Naive thymus-derived CD4-positive, alpha-beta T cell (primary cell): Measurements from ENCODE around the gene MACROD2. TPM values are rescaled to one million over a fixed set of nuclear protein-coding genes. Genes with fewer than 3 reads are reported as not detected.

Source experiments
- ATAC-seq: fragments of 150-1000 bp; cut with Tn5 transposase; 2 replicates; pipeline ENCODE4 v1.10.0; 2021; ENCODE audit warnings: mild to moderate bottlenecking, moderate library complexity
- CTCF ChIA-PET: fragments of 350-600 bp; sonication (Branson Sonifier 250); formaldehyde crosslinking; loops from one replicate; lab custom pipeline; 2021; ENCODE audit warnings: antibody characterized with exemption; lab: Charles Lee
- POLR2A ChIA-PET: fragments of 350-600 bp; sonication (Branson Sonifier 250); formaldehyde crosslinking; loops from one replicate; lab custom pipeline; 2021; ENCODE audit warnings: antibody characterized with exemption, inconsistent platforms; lab: Charles Lee
- DNase-seq, 9 donors: peaks; one replicate each; pipeline versions ENCODE4 v3.0.0 to v3.0.0-alpha.2; 2020 to 2022; ENCODE audit warnings: mixed read lengths in 1 of 9
- H3K27ac ChIP-seq: one replicate; pipeline ENCODE4 v1.7.0; 2013; ENCODE audit warnings: mild to moderate bottlenecking, low read depth, low read length, moderate library complexity
- H3K27me3 ChIP-seq, 2 donors: one replicate each; pipeline ENCODE4 v1.7.0; 2013; ENCODE audit warnings: low read length in 2 of 2, mild to moderate bottlenecking in 2 of 2, moderate library complexity in 2 of 2; ENCODE audit not compliant: control insufficient read depth in 2 of 2, insufficient read depth in 2 of 2
- H3K36me3 ChIP-seq, 3 experiments: 1 replicate in 2 of 3; 2 replicates in 1 of 3; pipeline ENCODE4 v1.7.0; 2013; ENCODE audit warnings: low read length in 3 of 3, mild to moderate bottlenecking in 3 of 3, moderate library complexity in 1 of 3; ENCODE audit not compliant: insufficient read depth in 3 of 3, control insufficient read depth in 2 of 3
- H3K4me1 ChIP-seq, 2 donors: one replicate each; pipeline ENCODE4 v1.7.0; 2013; ENCODE audit warnings: low read length in 2 of 2, mild to moderate bottlenecking in 2 of 2, moderate library complexity in 1 of 2; ENCODE audit not compliant: control insufficient read depth in 2 of 2, insufficient read depth in 2 of 2
- H3K4me3 ChIP-seq: 2 replicates; pipeline ENCODE4 v1.7.0; 2013; ENCODE audit warnings: mild to moderate bottlenecking, low read length
- H3K9me3 ChIP-seq, 3 experiments: 1 replicate in 2 of 3; 2 replicates in 1 of 3; pipeline ENCODE4 v1.7.0; 2013; ENCODE audit warnings: low read length in 3 of 3; ENCODE audit not compliant: control insufficient read depth in 2 of 3
- H3K27ac Mint-ChIP-seq, 9 donors: one replicate each; pipeline ENCODE4 v1.8.0; 2020 to 2022; ENCODE audit warnings: mixed read lengths in 9 of 9, mild to moderate bottlenecking in 8 of 9, moderate library complexity in 5 of 9, inconsistent platforms in 2 of 9
- H3K27me3 Mint-ChIP-seq, 5 donors: one replicate each; pipeline ENCODE4 v1.8.0; 2021 to 2022; ENCODE audit warnings: mixed read lengths in 5 of 5, mild to moderate bottlenecking in 1 of 5
- H3K36me3 Mint-ChIP-seq, 5 donors: one replicate each; pipeline ENCODE4 v1.8.0; 2020 to 2022; ENCODE audit warnings: mixed read lengths in 5 of 5, mild to moderate bottlenecking in 3 of 5, inconsistent platforms in 1 of 5
- H3K4me1 Mint-ChIP-seq, 7 donors: one replicate each; pipeline ENCODE4 v1.8.0; 2020 to 2022; ENCODE audit warnings: mixed read lengths in 7 of 7, mild to moderate bottlenecking in 3 of 7, inconsistent platforms in 1 of 7
- H3K4me3 Mint-ChIP-seq, 10 donors: one replicate each; pipeline ENCODE4 v1.8.0; 2020 to 2022; ENCODE audit warnings: mild to moderate bottlenecking in 10 of 10, mixed read lengths in 10 of 10, moderate library complexity in 6 of 10, inconsistent platforms in 2 of 10
- H3K9me3 Mint-ChIP-seq, 11 donors: one replicate each; pipeline ENCODE4 v1.8.0; 2020 to 2022; ENCODE audit warnings: mixed read lengths in 11 of 11, mild to moderate bottlenecking in 4 of 11, inconsistent platforms in 1 of 11, moderate library complexity in 1 of 11
- intact Hi-C, 2 donors: fragments of 100-400 bp; cut with micrococcal nuclease; formaldehyde crosslinking; loops; one replicate each; pipeline ENCODE4 v1.15.1; 2023
- polyA plus RNA-seq, 2 donors: library from polyadenylated mRNA; unstranded; fragments of 300-500 nt; fragmentation: Illumina TruSeq; gene quantifications; one replicate each; pipeline ENCODE4 v1.2.3, GENCODE V29; 2021
- total RNA-seq, 6 experiments: library from RNA in 5 of 6; stranded (reverse) in 5 of 6; gene quantifications; 1 replicate in 5 of 6; 2 replicates in 1 of 6; pipeline ENCODE4 v1.2.3 and lab custom pipeline; 2021 to 2026

The MACROD2 gene
- total and polyA plus RNA-seq, 7 experiments from 2014 or later, result 0.27 to 0.86 (median 0.34) TPM; not detected in 4

DNA sequence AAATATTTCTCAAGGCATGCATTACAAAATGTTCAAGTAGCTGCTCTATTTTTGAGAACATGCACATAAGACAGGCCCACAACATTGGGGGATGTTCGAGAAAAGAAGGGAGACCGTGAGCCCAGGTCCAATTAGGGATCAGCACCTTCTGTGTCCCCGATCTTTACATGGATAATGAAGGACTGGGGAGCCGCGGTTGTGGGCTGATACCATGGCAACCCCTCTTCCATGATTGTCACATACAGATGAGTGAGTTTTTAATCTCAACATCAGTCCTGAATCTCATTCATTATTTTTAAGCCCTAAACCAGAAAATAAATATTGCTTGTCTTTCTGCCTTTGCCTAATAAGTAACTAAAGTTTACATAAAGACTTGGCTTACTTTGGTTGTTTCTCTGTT is 1642.2 kb downstream of the MACROD2 start:
- peaks cover 0 to 7% (median 3%) of the 10 kb centered on the region in 3 experiments for H3K9me3 ChIP-seq
- H3K4me3 Mint-ChIP-seq, result no peak overlapping the region
- no peaks in the 10 kb centered on the region for H3K4me1 Mint-ChIP-seq
- H3K27ac Mint-ChIP-seq, result no peak overlapping the region
- intact Hi-C loops, result no loop called here
- no peaks in the 10 kb centered on the region for H3K36me3 ChIP-seq
- H3K36me3 Mint-ChIP-seq, result no peaks in the 10 kb centered on the region
- H3K4me3 ChIP-seq, result no peak overlapping the region
- ATAC-seq (no peak), DNase-seq (no peak)
- CTCF ChIA-PET, result no interaction called here
- POLR2A ChIA-PET, result no interaction called here
- no peaks in the 10 kb centered on the region for H3K27me3 Mint-ChIP-seq
- no peak overlapping the region for H3K27ac ChIP-seq
- H3K27me3 ChIP-seq, result no peaks in the 10 kb centered on the region
- no peaks in the 10 kb centered on the region for H3K4me1 ChIP-seq
- H3K9me3 Mint-ChIP-seq, result peaks cover 0 to 20% (median 2%) of the 10 kb centered on the region in 11 donors

DNA sequence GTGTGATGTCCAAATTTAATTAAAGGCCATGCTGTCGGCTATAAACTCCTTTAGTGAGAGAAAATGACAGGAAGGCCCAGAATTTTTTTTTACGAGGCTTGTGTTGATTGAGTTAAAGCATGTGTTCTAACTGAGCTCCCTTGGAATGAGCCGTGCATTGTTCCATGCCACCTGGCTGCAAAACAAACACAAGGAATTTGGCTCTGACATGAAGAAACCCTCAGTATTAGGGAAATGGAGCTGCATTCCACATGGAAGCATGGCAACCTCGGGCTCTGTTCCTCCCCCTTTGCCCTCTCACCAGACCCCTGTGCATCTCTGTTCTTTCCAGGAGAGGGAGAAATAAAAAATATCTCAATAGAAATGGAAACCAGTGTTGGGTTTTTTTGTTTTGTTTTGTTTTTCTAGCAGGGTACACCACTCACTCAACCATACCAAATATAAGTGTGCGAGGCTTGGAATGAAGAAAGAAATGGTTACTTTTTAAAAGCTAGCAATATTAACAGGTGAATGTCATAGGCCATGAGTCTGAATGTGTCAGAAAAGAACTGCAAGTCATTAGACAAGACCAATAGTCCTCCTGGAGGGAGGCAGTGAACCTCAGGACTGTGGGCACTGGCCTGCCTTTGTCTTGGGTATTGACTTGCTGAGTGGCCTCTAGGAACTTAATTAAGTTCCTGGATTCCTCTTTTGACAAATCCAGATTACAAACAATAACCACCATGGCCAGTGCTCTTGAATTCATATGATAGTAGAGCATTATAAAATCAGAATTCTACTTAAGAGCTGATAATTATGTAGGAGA is 1642.8 kb downstream of the MACROD2 start:
- Mint-ChIP-seq H3K4me3 (no peak overlapping the region), H3K36me3 (no peaks in the 10 kb centered on the region), H3K27ac (no peak overlapping the region), H3K4me1 (no peaks in the 10 kb centered on the region), H3K9me3 (peaks cover 0 to 22% (median 3%) of the 10 kb centered on the region in 11 donors), H3K27me3 (no peaks in the 10 kb centered on the region)
- ChIA-PET CTCF (no interaction called here), POLR2A (no interaction called here)
- Histone ChIP-seq H3K4me1 (no peaks in the 10 kb centered on the region), H3K27me3 (no peaks in the 10 kb centered on the region), H3K4me3 (no peak overlapping the region), H3K27ac (no peak overlapping the region), H3K9me3 (peaks cover 0 to 7% (median 3%) of the 10 kb centered on the region in 3 experiments), H3K36me3 (no peaks in the 10 kb centered on the region)
- no peak for DNase-seq
- ATAC-seq, result no peak
- intact Hi-C loops, result no loop called here

DNA sequence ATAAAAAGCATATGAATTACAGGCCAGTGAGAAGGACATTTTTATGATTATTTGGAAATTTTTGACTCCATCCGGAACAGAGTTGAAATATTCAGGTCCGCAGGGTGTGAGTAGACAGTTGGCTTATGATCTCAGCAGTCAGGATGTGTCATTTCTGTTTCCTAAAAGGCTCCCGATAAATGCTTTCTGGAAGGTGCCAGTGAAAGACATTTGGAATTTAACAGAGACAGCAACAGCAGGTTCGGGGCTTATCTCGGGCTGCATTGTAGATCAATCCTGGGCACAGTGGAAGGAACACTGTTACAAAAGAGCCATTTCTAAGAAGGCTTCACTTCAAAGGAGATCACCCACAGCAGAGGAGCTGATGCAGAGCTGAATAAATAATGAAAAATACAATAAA is 1643.5 kb downstream of the MACROD2 start:
- Histone ChIP-seq H3K4me3 (no peak overlapping the region), H3K4me1 (no peaks in the 10 kb centered on the region), H3K9me3 (peaks cover 0 to 7% (median 3%) of the 10 kb centered on the region in 3 experiments), H3K27me3 (no peaks in the 10 kb centered on the region), H3K36me3 (no peaks in the 10 kb centered on the region), H3K27ac (no peak overlapping the region)
- Mint-ChIP-seq H3K27ac (no peak overlapping the region), H3K4me3 (no peak overlapping the region), H3K4me1 (no peaks in the 10 kb centered on the region), H3K36me3 (no peaks in the 10 kb centered on the region), H3K27me3 (no peaks in the 10 kb centered on the region), H3K9me3 (peaks cover 0 to 24% (median 3%) of the 10 kb centered on the region in 11 donors)
- CTCF ChIA-PET, result no interaction called here
- intact Hi-C loops, result no loop called here
- DNase-seq (no peak), ATAC-seq (no peak)
- POLR2A ChIA-PET, result no interaction called here

DNA sequence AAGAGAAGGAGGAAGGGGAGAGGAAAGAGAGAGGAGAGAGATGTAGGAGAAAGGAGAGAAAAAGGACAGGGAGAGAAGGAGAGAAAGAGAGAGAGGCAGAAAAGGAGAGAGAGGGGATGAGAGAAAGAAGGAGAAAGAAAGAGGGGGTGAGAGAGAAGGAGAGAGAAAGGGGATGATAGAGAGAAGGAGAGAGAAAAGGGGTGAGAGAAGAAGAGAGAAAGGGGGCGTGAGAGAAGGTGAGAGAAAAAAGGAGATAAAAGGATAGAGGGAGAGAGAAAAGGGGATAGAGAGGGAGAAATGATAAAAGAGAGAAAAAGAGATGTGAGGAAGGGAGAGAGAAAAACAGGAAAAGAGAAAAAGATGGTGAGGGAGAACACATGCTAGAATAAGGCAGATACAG is 1644.5 kb downstream of the MACROD2 start:
- ATAC-seq, result no peak
- POLR2A ChIA-PET, result no interaction called here

DNA sequence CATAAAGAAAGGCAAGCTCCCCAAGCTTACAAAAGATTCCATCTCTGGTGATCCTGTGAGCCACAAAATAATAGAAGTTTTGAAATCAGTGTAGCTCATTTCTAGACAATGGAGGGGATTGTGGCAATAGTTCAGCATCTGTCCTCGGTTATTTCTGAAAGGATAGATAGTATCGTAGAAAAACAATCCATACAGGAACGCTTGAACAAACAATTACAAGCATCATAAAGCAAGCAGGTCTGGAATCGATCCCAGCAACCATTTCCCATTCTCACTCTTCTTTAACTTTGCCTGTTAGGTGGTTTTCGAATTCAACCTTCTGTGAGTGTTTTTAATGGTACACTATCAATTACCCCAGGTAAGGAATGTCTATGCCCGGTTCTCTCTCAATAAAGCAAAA is 1646.8 kb downstream of the MACROD2 start:
- H3K27ac Mint-ChIP-seq, result no peak overlapping the region
- no peaks in the 10 kb centered on the region for H3K4me1 Mint-ChIP-seq
- CTCF ChIA-PET, result no interaction called here
- H3K4me3 Mint-ChIP-seq, result no peak overlapping the region
- Histone ChIP-seq H3K9me3 (peaks cover 0 to 7% (median 0%) of the 10 kb centered on the region in 3 experiments), H3K27ac (no peak overlapping the region), H3K4me3 (no peak overlapping the region), H3K4me1 (no peaks in the 10 kb centered on the region), H3K36me3 (no peaks in the 10 kb centered on the region), H3K27me3 (no peaks in the 10 kb centered on the region)
- no peaks in the 10 kb centered on the region for H3K36me3 Mint-ChIP-seq
- peaks cover 0 to 32% (median 4%) of the 10 kb centered on the region in 11 donors for H3K9me3 Mint-ChIP-seq
- no peak for DNase-seq
- no peak for ATAC-seq
- POLR2A ChIA-PET, result no interaction called here
- H3K27me3 Mint-ChIP-seq, result no peaks in the 10 kb centered on the region
- intact Hi-C loops, result no loop called here

More for the DNA sequence above, 1644.5 kb downstream of the MACROD2 start:
- H3K4me1 Mint-ChIP-seq, result no peaks in the 10 kb centered on the region
- H3K27me3 Mint-ChIP-seq, result no peaks in the 10 kb centered on the region
- H3K9me3 ChIP-seq, result peaks cover 0 to 7% (median 0%) of the 10 kb centered on the region in 3 experiments
- intact Hi-C loops, result no loop called here
- H3K4me3 ChIP-seq, result no peak overlapping the region
- no peaks in the 10 kb centered on the region for H3K36me3 Mint-ChIP-seq
- no peak overlapping the region for H3K4me3 Mint-ChIP-seq
- no peaks in the 10 kb centered on the region for H3K27me3 ChIP-seq
- peaks cover 0 to 24% (median 3%) of the 10 kb centered on the region in 11 donors for H3K9me3 Mint-ChIP-seq
- no peak for DNase-seq
- CTCF ChIA-PET, result no interaction called here
- no peak overlapping the region for H3K27ac Mint-ChIP-seq
- no peaks in the 10 kb centered on the region for H3K4me1 ChIP-seq
- H3K36me3 ChIP-seq, result no peaks in the 10 kb centered on the region
- no peak overlapping the region for H3K27ac ChIP-seq

DNA sequence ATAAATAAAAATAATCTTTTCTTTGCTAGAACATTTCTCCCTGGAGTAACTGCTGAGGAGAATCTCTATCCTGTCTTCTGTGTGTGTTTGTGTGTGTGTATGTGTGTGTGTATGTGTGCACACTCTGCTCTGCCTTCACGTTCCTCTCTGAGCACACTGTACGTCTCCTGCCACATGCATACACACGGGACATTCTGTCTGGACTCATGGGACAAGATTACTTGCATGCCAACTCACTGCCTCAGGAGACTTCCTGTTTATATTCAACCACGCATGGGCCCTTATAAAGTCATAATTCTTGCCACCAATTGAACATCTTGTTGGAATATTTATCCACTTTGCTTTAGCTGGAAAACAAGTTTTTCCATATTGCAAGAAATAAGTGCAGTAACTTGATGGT is 1647.4 kb downstream of the MACROD2 start:
- POLR2A ChIA-PET, result no interaction called here
- Histone ChIP-seq H3K9me3 (peaks cover 0 to 7% (median 0%) of the 10 kb centered on the region in 3 experiments), H3K36me3 (no peaks in the 10 kb centered on the region), H3K4me3 (no peak overlapping the region), H3K4me1 (no peaks in the 10 kb centered on the region), H3K27me3 (no peaks in the 10 kb centered on the region), H3K27ac (no peak overlapping the region)
- ATAC-seq (no peak), DNase-seq (no peak)
- CTCF ChIA-PET, result no interaction called here
- H3K4me1 Mint-ChIP-seq, result no peaks in the 10 kb centered on the region
- no peaks in the 10 kb centered on the region for H3K36me3 Mint-ChIP-seq
- H3K27me3 Mint-ChIP-seq, result no peaks in the 10 kb centered on the region
- intact Hi-C loops, result no loop called here
- H3K4me3 Mint-ChIP-seq, result no peak overlapping the region
- no peak overlapping the region for H3K27ac Mint-ChIP-seq
- H3K9me3 Mint-ChIP-seq, result peaks cover 0 to 34% (median 5%) of the 10 kb centered on the region in 11 donors

DNA sequence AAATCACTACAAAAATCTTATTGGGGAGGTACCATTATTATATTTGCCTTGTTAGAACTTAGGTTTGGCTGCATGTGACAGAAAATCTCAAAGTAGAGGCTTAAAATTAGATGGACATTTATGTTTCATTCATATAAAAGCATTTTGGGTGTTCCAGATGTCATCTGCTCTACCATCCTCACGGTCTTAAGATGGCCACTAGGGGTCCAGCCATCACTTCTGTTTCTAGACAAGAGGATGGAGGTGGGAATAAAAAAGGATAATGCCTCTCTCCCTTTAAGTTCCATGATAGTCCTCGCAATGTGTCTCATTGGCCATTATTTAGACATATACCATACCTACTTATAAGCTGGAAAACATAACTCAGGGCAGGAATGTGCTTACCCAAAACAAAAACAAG is 1648.4 kb downstream of the MACROD2 start:
- Mint-ChIP-seq H3K4me1 (no peaks in the 10 kb centered on the region), H3K27me3 (no peaks in the 10 kb centered on the region), H3K9me3 (peaks cover 0 to 32% (median 5%) of the 10 kb centered on the region in 11 donors), H3K4me3 (no peak overlapping the region), H3K27ac (no peak overlapping the region), H3K36me3 (no peaks in the 10 kb centered on the region)
- DNase-seq (no peak), ATAC-seq (no peak)
- Histone ChIP-seq H3K27ac (no peak overlapping the region), H3K4me3 (no peak overlapping the region), H3K27me3 (no peaks in the 10 kb centered on the region), H3K36me3 (no peaks in the 10 kb centered on the region), H3K4me1 (no peaks in the 10 kb centered on the region), H3K9me3 (peaks cover 0 to 7% (median 0%) of the 10 kb centered on the region in 3 experiments)
- CTCF ChIA-PET, result interaction anchor here (0.5 kb wide), 1 partner anchor 14 kb away, joined by 8 read pairs; no protein-coding TSS in a partner anchor
- intact Hi-C loops, result no loop called here
- POLR2A ChIA-PET, result no interaction called here
